Activated CD4-positive, alpha-beta T cell treated with anti-CD3 and anti-CD28 coated beads for 4 hours (primary cell): ENCODE results near the gene CNOT4.

ENCODE experiments used
- DNase-seq, 2 donors: peaks; one replicate each; pipeline ENCODE4 v3.0.0-alpha.2; 2020

Gene CNOT4

GRCh38 chr7:135509839-135510591 lies at the start of gene CNOT4:
Gene CNOT4 (minus strand): TSS chr7:135510102. CDS start chr7:135438331, 71,771 bp downstream.
- DNase-seq: peak; percentile 96

GRCh38 chr7:135558881-135559280 lies 49.0 kb upstream of the CNOT4 start:
- DNase-seq: no peak

DNA sequence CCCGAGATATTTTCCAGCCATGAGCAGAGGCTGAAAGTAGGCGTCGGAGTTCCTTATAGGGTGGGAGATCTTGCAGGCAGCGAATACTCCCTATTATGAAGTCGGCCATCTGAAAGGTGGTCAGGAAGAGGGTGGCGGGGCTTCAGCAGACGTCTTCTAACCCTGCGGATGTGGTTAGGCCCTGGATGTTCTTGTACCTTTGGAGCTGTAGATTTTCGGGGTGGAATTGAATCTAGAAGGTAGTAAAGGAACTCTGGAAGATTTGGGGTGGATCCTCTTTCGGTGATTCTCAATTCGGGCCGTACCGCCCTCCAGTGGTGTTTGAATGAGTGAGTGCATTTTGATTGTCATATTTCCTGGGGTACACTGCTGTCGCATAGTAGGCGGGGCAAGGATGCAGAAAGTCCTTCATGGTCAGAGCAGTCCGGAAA lies 48.5 kb upstream of the CNOT4 start:
- peak; percentile 60 to 63 for DNase-seq

GRCh38 chr7:135557455-135558336 lies 47.8 kb upstream of the CNOT4 start, which contains the start of gene NUP205:
Gene NUP205 (plus strand): TSS chr7:135557917. CDS start chr7:135557945, 28 bp downstream.
- peak; percentile 73 to 75 for DNase-seq

DNA sequence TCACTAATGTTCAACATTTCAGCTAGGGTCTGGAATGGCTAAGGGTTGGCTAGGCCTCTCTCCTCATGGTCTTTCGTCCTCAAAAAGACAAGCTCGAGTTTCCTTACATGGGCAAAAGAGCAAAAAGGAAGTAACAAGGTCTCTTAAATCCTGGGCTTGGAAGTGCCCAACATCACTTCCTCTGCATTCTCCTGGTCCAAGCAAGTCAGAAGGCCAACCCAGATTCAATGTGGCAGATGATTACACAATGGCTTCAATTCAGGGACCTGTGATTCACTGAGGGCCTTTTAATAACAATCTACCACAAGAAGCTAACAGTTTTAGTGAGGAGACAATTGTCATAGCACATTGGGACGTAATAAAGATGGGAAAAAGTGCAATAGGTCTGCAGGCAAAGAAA lies 43.4 kb upstream of the CNOT4 start:
- DNase-seq: no peak

DNA sequence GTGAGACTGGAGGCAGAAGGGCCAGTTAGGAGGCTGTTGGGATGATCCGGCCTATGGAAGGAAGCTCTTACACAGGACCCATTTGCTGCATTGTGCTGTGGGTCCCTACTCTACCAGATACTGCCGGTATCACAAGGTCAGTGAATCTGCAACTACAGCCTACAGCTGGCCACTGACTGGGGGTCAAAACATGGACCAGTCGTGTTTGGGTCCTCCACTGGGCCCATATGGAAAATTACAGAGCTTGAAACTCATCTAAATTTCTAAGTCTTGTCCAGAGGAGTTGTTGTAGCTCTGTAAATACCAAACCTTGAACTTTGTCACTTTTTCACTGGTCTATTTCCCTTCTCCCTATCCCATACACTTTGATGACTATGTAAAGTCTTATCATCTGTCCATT lies 42.2 kb upstream of the CNOT4 start:
- DNase-seq: no peak

DNA sequence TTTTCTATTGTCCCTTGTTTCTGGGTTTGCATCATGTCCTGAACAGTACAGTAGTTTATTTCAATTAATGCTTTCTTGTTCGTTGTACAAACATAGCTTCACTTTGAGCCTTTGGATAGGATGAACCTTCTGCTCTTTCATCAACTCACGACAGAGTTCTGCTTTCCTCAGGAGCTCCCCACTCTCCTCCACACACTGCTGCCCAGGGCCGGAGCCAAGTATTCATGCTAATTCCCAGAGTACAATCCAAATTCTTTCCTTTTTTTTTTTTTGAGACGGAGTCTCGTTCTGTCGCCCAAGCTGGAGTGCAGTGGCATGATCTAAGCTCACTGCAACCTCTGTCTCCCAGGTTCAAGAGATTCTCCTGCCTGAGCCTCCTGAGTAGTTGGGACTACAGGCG lies 40.3 kb upstream of the CNOT4 start:
- DNase-seq: no peak

DNA sequence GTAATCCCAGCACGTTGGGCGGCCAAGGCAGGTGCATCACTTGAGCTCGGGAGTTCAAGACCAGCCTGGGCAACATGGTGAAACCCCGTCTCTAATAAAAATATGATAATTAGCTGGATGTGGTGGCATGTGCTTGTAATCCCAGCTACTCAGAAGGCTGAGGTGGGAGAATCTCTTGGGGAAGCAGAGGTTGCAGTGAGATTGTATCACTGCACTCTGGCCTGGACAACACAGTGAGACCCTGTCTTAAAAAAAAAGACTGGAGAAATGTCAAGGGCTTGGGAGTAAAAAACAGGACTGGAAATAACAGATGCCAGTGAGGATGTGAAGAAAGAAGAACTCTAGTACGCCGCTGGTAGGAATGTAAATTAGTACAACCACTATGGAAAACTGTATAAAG lies 31.1 kb upstream of the CNOT4 start:
- DNase-seq: no peak

DNA sequence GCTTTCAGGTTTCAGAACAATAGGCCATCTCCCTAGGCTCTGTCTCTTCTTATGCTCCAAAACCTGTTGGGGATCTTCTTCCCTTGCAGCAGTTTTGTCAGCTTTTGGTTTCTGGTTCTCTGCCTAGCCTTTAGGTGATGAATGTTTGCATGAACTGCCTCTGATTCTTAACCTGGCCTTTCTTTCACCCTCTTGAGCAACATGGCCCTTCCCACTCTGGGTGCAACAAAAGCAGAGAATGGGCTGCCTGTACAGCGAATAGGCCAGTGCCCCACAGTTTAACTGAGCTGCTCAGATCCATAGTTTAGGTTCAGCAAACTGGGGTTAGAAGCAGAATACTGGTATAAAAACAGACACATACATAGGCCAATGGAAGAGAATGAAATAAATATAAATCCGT lies 29.7 kb upstream of the CNOT4 start:
- no peak for DNase-seq

- DNase-seq: no peak
Observed at GRCh38 chr7:135538376-135538775, 28.5 kb upstream of the CNOT4 start.

DNA sequence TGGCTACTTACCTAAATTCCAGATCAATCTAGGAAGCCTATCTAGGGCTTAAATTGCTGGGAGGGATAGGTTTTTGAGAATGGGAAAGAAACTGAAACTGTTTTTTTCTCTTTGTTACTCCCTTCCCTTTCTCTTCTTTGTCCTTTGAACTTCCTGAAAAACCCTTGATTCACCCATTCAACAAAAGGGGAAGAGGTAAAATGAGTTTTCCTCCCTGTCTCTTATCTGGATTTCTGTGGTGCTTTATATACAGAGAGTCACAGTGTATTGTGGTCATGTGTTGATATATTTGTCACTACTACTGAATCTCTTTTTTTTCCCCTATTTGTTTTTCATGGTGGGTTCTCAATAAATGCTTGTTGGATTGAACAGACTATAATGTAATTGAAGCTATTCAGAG lies 28.0 kb upstream of the CNOT4 start:
- no peak for DNase-seq

DNA sequence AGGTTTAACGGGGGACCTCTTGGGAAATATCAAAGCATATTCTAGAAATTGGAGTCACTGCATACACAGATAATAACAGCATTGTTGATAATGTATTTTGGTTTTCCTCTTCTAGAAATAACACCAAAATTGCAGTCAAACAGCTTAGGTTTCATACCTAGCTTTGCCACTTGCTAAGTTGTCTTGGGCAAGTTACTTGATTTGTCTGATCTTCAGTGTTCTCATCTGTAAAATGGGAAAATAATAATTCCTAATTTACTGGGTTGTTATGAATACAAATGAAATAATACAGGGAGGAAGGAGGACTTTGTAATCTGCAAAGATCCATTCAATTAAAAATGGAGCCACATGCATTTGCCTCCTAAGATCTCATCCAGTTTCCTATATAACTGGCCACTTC lies 27.6 kb upstream of the CNOT4 start:
- no peak for DNase-seq

DNA sequence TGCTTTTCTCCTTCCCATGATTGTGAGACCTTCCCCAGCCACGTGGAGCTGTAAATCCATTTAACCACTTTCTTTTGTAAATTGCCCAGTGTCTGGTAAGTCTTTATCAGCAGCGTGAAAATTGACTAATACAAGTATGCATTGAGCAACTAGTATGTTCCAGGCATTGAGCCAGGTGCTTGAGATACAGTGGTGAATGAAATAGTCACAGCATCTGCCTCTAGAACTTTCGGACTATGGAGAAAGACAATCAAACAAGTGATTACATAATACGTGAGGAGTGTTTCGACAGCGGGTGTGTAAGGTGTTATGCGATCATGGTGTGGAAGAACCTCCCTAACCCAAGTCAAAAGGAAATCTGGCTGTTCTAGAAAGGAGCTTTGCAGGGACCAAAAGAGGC lies 26.2 kb upstream of the CNOT4 start:
- DNase-seq: no peak

DNA sequence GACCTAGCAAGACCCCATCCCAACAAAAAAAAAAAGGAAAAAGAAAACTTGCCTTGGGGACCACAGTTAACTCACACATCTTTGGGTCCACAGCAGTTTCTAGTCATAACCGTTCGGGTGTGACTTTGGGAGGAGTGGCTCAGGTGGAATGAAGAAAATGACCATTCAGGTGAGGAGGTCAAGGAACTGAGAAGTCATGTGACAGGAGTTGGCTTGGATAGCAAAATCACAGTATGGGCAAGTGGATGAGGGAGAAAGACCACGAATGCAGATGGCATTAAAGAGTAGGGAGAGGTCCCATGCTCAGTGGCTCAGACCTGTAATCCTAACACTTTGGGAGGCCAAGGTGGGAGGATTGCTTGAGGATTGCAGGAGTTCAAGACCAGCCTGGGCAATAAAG lies 17.1 kb upstream of the CNOT4 start:
- no peak for DNase-seq

- no peak for DNase-seq
Observed at GRCh38 chr7:135525426-135525825, 15.5 kb upstream of the CNOT4 start.

- DNase-seq: no peak
Observed at GRCh38 chr7:135523146-135523545, 13.2 kb upstream of the CNOT4 start.

DNA sequence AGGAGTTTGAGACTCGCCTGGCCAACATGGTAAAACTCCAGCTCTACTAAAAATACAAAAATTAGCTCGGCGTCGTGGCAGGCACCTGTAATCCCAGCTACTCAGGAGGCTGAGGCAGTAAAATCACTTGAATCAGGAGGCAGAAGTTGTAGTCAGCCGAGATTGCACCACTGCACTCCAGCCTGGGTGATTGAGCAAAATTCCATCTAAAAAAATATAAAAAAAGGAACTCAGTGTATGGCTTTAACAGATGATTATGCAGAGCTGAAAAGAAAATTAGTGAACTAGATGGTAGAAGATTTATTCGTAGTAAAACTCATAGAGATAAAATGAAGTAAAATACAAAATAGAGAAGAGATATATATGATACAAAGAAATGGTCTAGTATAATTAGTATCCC lies 12.6 kb upstream of the CNOT4 start:
- DNase-seq: no peak

- no peak for DNase-seq
Observed at GRCh38 chr7:135519871-135520270, 10.0 kb upstream of the CNOT4 start.

- DNase-seq: no peak
Observed at GRCh38 chr7:135519233-135519688, 9.4 kb upstream of the CNOT4 start.

DNA sequence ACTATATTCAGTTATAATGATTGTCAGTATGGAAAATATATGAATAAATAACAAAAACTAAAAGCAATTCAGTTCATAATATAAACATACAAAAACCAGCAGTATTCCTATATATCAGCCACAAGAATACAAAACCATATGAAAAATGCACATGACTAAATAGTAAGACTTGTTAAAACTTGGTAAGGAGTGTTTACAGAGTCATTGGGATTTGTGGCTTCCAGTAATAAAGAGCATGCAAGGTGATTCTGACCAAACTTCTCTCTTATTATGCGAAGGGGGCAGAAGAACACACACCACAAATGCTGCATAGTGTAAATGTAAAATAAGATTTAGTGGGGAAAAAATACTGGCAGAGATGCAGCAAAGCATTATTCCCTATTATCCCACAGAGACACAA lies 8.8 kb upstream of the CNOT4 start:
- no peak for DNase-seq

DNA sequence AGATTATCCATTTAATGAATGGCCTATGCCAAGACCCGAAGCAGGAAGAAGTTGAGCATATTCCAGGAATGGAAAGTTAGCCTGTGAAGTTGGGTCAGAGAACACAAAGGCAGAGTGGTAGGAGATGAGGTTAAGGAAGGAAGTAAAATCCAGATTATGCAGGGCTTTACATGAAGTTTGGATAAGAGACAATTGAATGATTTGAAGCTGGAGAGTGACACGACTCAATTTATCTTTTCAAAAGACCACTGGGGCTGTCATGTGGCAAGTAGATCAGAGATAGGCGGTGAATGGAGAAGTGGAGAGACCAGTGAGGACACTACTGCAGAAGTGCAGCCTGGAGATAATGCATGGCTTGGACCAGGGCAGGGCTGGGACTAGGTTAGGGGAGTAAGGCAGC lies 7.2 kb upstream of the CNOT4 start:
- no peak for DNase-seq

- DNase-seq: no peak
Observed at GRCh38 chr7:135514856-135515255, 5.0 kb upstream of the CNOT4 start.

- DNase-seq: peak; percentile 13 to 18
Observed at GRCh38 chr7:135512135-135512887, 2.4 kb upstream of the CNOT4 start.
